SK-N-MC (cell line): ENCODE data around the gene MLLT3.

ENCODE experiments used
- EZH2 ChIP-seq: fragments of 200-600 bp; sonication (generic); IDR thresholded peaks from one replicate; pipeline ENCODE4 v1.6.1; 2017; ENCODE audit warnings: antibody characterized with exemption
- FOXP2 ChIP-seq: optimal IDR thresholded peaks from 2 replicates; pipeline ENCODE3; 2011; ENCODE audit warnings: mild to moderate bottlenecking, moderate library complexity; ENCODE audit not compliant: insufficient read depth; ENCODE audit errors: extremely low read length, control extremely low read depth
- POLR2AphosphoS5 ChIP-seq: IDR thresholded peaks from 2 replicates; pipeline ENCODE4 v1.6.1; 2012; ENCODE audit warnings: mild to moderate bottlenecking, low read depth, low read length, borderline replicate concordance

- TF ChIP-seq POLR2AphosphoS5 = no peak
- no peak for TF ChIP-seq EZH2
- TF ChIP-seq FOXP2 = no peak
These were observed 41.6 kb downstream of the MLLT3 start for GRCh38 chr9:20580673-20581072.
